Endothelial cell of umbilical vein (primary cell): ENCODE results near the gene APOBEC4. TPM values are rescaled to one million over a fixed set of nuclear protein-coding genes. Genes with fewer than 3 reads are reported as not detected.

Experiments used
- BruUV-seq: library from RNA; stranded (reverse); fragments of 400-500 nt; replicated peaks from 2 replicates; lab custom pipeline; 2021; lab: Mats Ljungman, UMichigan
- CTCF ChIA-PET: fragments of 300-600, 350-600 bp; sonication (Branson Sonifier 250); formaldehyde crosslinking; loops from one replicate; lab custom pipeline; 2021; ENCODE audit warnings: antibody characterized with exemption, inconsistent platforms; lab: Charles Lee
- POLR2A ChIA-PET: fragments of 300-600, 350-600 bp; sonication (Branson Sonifier 250); formaldehyde crosslinking; loops from one replicate; lab custom pipeline; 2021; ENCODE audit warnings: antibody characterized with exemption, inconsistent platforms; lab: Charles Lee
- DNase-seq: peaks from one replicate; pipeline ENCODE4 v3.0.0-alpha.2; 2011; ENCODE audit warnings: low read depth, low spot score
- FAIRE-seq: peaks from 2 replicates; lab custom pipeline; 2011; peaks lifted over from hg19 to GRCh38; lab: Jason Lieb, UNC
- H2AFZ ChIP-seq: 2 replicates; pipeline ENCODE4 v1.6.0; 2012; ENCODE audit warnings: low read depth, low read length, control low read depth, inconsistent platforms
- H3K27ac ChIP-seq: 2 replicates; pipeline ENCODE4 v1.5.1; 2011; ENCODE audit warnings: low read depth, mild to moderate bottlenecking, control low read depth, low read length, moderate library complexity; ENCODE audit not compliant: insufficient read depth
- H3K27me3 ChIP-seq, 2 experiments: 2 replicates each; pipeline versions ENCODE4 v1.6.0 to v1.6.1; 2011; ENCODE audit warnings: low read length in 2 of 2, mixed read lengths in 1 of 2; ENCODE audit not compliant: control insufficient read depth in 2 of 2, insufficient read depth in 2 of 2
- H3K36me3 ChIP-seq, 2 experiments: 2 replicates in 1 of 2; 3 replicates in 1 of 2; pipeline ENCODE4 v1.5.1; 2011; ENCODE audit warnings: low read length in 2 of 2, mild to moderate bottlenecking in 1 of 2, moderate library complexity in 1 of 2; ENCODE audit not compliant: control insufficient read depth in 2 of 2, insufficient read depth in 2 of 2; ENCODE audit errors: extremely low read depth in 1 of 2
- H3K4me1 ChIP-seq: 3 replicates; pipeline ENCODE4 v1.5.1; 2011; ENCODE audit warnings: mild to moderate bottlenecking, low read length; ENCODE audit not compliant: control insufficient read depth, insufficient read depth; ENCODE audit errors: extremely low read depth
- H3K4me2 ChIP-seq: 2 replicates; pipeline ENCODE4 v1.6.1; 2011; ENCODE audit warnings: low read length, control low read depth, mixed read lengths; ENCODE audit not compliant: insufficient read depth
- H3K4me3 ChIP-seq, 3 experiments: fragments of 200-600 bp in 1 of 3; sonication (generic), shearing (Covaris generic) in 1 of 3; replicated peaks in 1 of 3; 2 replicates each; pipeline ENCODE4 v1.5.1; 2011 to 2016; ENCODE audit warnings: control low read depth in 3 of 3, low read length in 3 of 3, mild to moderate bottlenecking in 2 of 3, inconsistent platforms in 1 of 3, low read depth in 1 of 3, moderate library complexity in 1 of 3; ENCODE audit not compliant: insufficient read depth in 1 of 3
- H3K79me2 ChIP-seq: 2 replicates; pipeline ENCODE4 v1.6.0; 2012; ENCODE audit warnings: low read length, inconsistent platforms; ENCODE audit not compliant: control insufficient read depth, insufficient read depth
- H3K9ac ChIP-seq: replicated peaks from 2 replicates; pipeline ENCODE3; 2011; ENCODE audit warnings: low read length, control low read depth; ENCODE audit not compliant: insufficient read depth; ENCODE audit errors: extremely low read depth
- H3K9me1 ChIP-seq: replicated peaks from 3 replicates; pipeline ENCODE4 v1.6.0; 2011; ENCODE audit warnings: mild to moderate bottlenecking, low read length; ENCODE audit not compliant: control insufficient read depth, insufficient read depth; ENCODE audit errors: extremely low read depth
- H3K9me3 ChIP-seq: replicated peaks from 2 replicates; pipeline ENCODE4 v1.5.1; 2012; ENCODE audit warnings: low read length, inconsistent platforms; ENCODE audit not compliant: control insufficient read depth, insufficient read depth
- H4K20me1 ChIP-seq: replicated peaks from 2 replicates; pipeline ENCODE3; 2011; ENCODE audit warnings: mild to moderate bottlenecking, low read length; ENCODE audit not compliant: control insufficient read depth, insufficient read depth; ENCODE audit errors: extremely low read depth
- CTCF ChIP-seq, 2 donors: IDR thresholded peaks; 1 replicate in 1 of 2; 2 replicates in 1 of 2; pipeline ENCODE4 v1.5.1; 2011; ENCODE audit warnings: low read length in 2 of 2, mild to moderate bottlenecking in 2 of 2, moderate library complexity in 2 of 2, control low read depth in 1 of 2, inconsistent platforms in 1 of 2, low read depth in 1 of 2; ENCODE audit not compliant: insufficient read depth in 1 of 2; ENCODE audit errors: extremely low read depth in 1 of 2
- EZH2 ChIP-seq: IDR thresholded peaks from 2 replicates; pipeline ENCODE4 v1.6.1; 2012; ENCODE audit warnings: borderline replicate concordance, low read depth, mild to moderate bottlenecking, moderate library complexity, low read length, inconsistent platforms; ENCODE audit not compliant: severe bottlenecking
- FOS ChIP-seq: IDR thresholded peaks from 2 replicates; pipeline ENCODE4 v1.6.1; 2011; ENCODE audit warnings: mild to moderate bottlenecking, low read length, moderate library complexity, borderline replicate concordance; ENCODE audit not compliant: insufficient read depth
- GATA2 ChIP-seq: IDR thresholded peaks from 2 replicates; pipeline ENCODE4 v1.7.0; 2011; ENCODE audit warnings: low read depth, mild to moderate bottlenecking, moderate library complexity, mixed read lengths, low read length; ENCODE audit not compliant: insufficient read length, insufficient read depth
- JUN ChIP-seq: IDR thresholded peaks from 2 replicates; pipeline ENCODE4 v1.6.1; 2011; ENCODE audit warnings: borderline replicate concordance, low read depth; ENCODE audit not compliant: insufficient read length, insufficient read depth
- MAX ChIP-seq: IDR thresholded peaks from 2 replicates; pipeline ENCODE4 v1.6.1; 2011; ENCODE audit not compliant: insufficient read depth, insufficient read length
- MYC ChIP-seq: IDR thresholded peaks from one replicate; pipeline ENCODE4 v1.6.1; 2011; ENCODE audit warnings: mild to moderate bottlenecking, low read depth, low read length
- POLR2A ChIP-seq: IDR thresholded peaks from 2 replicates; pipeline ENCODE4 v1.6.1; 2012; ENCODE audit warnings: low read depth, mild to moderate bottlenecking, control low read depth, low read length
- POLR2AphosphoS5 ChIP-seq: IDR thresholded peaks from 2 replicates; pipeline ENCODE4 v1.6.1; 2012; ENCODE audit warnings: low read depth, mild to moderate bottlenecking, control low read depth, low read length, moderate library complexity; ENCODE audit not compliant: insufficient read depth
- dilution Hi-C: fragments of 300-500 bp; cut with MboI; formaldehyde crosslinking; loops from one replicate; pipeline ENCODE4 v1.15.0; 2019; ENCODE audit warnings: low sequenced_read_pairs; ENCODE audit not compliant: extremely low pct_ligation_motif_present
- intact Hi-C: fragments of 100-400 bp; cut with micrococcal nuclease; formaldehyde crosslinking; loops from one replicate; pipeline ENCODE4 v1.10.0; 2022
- polyA plus RNA-seq, 4 experiments: library from polyadenylated mRNA; depleted of rRNA in 3 of 4; stranded (reverse) in 3 of 4; unstranded in 1 of 4; fragments of >200 nt; gene quantifications; 2 replicates each; pipeline versions ENCODE4 v1.2.1 to v1.2.3, GENCODE V29; 2011 to 2012; ENCODE audit warnings: missing spikeins in 1 of 4
- total RNA-seq: library from RNA; stranded (reverse); gene quantifications from 2 replicates; pipeline ENCODE4 v1.2.3, GENCODE V29; 2021

The APOBEC4 gene
- total and polyA plus RNA-seq, 2 donors (not counting 3 experiments of a cell fraction or from before 2014, with no cell fraction given), result not detected

GRCh38 chr1:183678819-183679218 lies 25.7 kb upstream of the APOBEC4 start:
- no peak overlapping the region for H3K27ac ChIP-seq
- H3K9me3 ChIP-seq, result no peaks in the 10 kb centered on the region
- H3K27me3 ChIP-seq, result no peaks in the 10 kb centered on the region
- FAIRE-seq (no peak), DNase-seq (no peak)
- H3K4me2 ChIP-seq, result no peak overlapping the region
- no peaks in the 10 kb centered on the region for H3K36me3 ChIP-seq
- dilution Hi-C loops (no loop called here), intact Hi-C loops (no loop called here)
- no peak overlapping the region for H2AFZ ChIP-seq
- TF ChIP-seq JUN, result no peak
- TF ChIP-seq POLR2AphosphoS5, result no peak
- no peak for TF ChIP-seq GATA2
- TF ChIP-seq MYC, result no peak
- TF ChIP-seq MAX, result no peak
- no peak for TF ChIP-seq FOS
- TF ChIP-seq CTCF (IDR thresholded peaks at IDR 0.05; ENCODE audit: extremely low read depth in 1 of 2, insufficient read depth in 1 of 2, low read depth in 1 of 2, low read length in 2 of 2), result no peak
- no peak for TF ChIP-seq POLR2A
- no peak for TF ChIP-seq EZH2
- BruUV-seq, result no TSS peak
- H4K20me1 ChIP-seq, result no peaks in the 10 kb centered on the region
- H3K79me2 ChIP-seq, result no peaks in the 10 kb centered on the region
- H3K9ac ChIP-seq, result no peak overlapping the region
- ChIA-PET CTCF (interaction anchor here (1.0 kb wide), 1 partner anchor 23 kb away, joined by 5 read pairs; no protein-coding TSS in a partner anchor), POLR2A (no interaction called here)
- H3K4me3 ChIP-seq, result no peak overlapping the region
- H3K9me1 ChIP-seq, result no peaks in the 10 kb centered on the region
- no peaks in the 10 kb centered on the region for H3K4me1 ChIP-seq
